ENCODE measurements around the gene KCNQ5.

The KCNQ5 gene

DNA sequence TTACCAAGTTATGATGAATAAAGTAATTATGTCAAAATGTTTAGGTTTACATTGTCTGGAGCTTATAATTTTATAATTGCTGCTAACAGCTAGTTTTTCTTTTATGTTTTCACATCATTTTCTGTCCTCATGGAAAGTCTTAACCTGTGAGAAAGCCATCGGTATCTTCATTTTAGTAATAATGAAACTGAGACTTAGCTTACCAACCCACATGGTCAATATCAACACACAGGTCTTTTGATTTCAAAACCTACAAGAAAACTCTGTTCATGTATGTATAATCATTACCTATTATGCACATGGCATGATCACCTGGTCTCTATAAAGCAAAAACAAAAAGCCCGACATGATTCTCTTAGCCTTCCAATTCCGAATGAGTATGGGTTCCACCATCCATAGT, 61.9 kb downstream of the KCNQ5 start:
- DNase-seq: no peak

DNA sequence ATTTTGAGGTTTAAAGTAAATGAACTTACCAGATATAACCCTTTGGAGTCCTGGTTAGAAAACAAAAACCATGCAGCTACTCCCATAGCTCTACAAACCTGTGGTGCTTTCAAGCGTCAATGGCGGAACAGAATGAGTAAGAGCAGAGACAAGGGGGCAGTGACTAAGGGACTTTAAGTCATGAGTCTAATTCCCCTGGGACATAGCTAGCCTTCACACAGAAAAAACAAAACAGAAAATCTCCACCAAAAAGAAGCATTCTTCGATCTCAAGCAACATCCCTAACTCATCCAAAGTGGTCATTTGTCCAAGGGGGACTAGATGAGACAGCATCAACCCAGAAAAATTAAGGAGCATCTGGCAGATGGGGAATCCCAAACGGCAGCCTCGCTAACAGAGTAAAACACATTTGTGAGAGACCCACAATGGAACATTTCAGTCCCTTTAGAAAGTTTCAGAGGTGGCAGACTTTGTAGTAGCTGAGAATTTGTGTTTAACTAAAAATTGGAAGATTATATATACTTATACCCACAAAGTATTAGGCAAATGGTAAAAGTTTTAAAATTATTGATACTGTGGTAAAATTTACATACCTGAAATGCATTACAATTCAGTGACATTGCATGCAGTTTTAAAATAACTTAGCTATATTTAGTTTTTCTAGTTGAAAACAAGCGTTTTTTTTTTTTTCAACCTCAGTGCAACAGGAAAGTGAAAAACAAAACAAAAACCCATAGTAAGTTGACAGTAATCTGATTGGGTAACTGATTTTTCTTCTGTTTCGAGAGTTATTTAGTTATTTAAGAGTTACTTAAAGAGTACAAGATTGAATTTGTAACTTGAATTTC, 67.5 kb downstream of the KCNQ5 start:
- no peak for DNase-seq

- DNase-seq: no peak
Observed at GRCh38 chr6:72691249-72691648, 69.4 kb downstream of the KCNQ5 start.

GRCh38 chr6:72696055-72696454, 74.2 kb downstream of the KCNQ5 start:
- no peak for DNase-seq

- no peak for DNase-seq
Observed at GRCh38 chr6:72699159-72699558, 77.3 kb downstream of the KCNQ5 start.

DNA sequence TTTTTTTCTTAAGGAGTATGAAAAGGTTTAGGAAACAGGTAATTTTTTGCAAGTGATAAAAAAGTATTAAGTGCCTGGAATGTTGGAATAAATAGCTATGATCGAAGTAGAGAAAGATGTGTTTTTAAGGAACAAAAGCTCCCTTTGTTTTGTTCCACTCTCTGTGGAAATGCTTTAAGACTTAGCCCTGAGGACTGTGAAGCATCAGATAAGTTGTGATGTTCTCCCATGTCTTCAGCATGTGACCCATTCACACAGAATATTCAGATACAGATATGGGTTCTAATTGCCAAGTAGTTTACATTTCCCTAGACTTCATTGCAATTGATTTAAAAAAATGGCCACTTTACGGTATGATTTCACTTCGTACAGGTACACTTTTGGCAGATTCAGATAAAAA, 80.6 kb downstream of the KCNQ5 start:
- no peak for DNase-seq

DNA sequence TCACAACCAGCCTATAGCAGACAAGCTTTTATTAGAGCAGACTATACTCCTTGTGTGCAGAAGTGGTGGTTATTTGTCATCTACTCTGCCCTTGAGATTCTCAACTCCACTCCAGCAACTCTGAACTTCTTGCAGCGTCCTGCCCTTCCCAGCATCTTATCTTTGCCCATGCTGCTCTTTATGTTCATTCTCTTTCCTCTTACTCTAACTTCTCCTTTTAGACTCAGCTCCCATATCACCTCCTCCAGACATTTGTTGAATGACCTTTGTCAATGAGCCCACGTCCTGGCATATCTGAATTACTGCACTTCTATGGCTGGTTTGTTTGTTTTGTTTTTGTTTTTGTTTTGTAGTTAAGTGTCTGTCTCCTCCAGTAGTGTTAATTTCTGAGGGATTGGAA, 81.2 kb downstream of the KCNQ5 start:
- DNase-seq: no peak

- no peak for DNase-seq
Observed at GRCh38 chr6:72704979-72705378, 83.1 kb downstream of the KCNQ5 start.

DNA sequence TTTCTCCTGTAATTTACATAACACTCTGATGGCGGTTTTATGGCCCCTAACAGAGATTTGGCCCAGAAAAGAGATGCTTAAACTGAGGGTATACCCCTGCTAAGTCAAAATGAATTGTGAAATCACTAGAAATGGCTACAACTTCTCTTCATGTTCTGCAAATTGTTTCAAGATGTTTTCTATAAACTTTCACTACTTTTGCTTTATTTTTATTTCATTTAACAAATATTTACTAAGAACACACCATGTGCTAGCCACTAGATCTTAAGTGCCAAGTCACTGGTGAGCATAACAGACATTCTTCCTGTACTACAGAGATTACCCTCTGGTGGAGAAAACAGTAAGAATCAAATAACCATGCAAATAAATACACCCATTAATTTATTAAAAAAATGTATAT, 87.6 kb downstream of the KCNQ5 start:
- DNase-seq: no peak

- DNase-seq: no peak
Observed at GRCh38 chr6:72711731-72712130, 89.9 kb downstream of the KCNQ5 start.

DNA sequence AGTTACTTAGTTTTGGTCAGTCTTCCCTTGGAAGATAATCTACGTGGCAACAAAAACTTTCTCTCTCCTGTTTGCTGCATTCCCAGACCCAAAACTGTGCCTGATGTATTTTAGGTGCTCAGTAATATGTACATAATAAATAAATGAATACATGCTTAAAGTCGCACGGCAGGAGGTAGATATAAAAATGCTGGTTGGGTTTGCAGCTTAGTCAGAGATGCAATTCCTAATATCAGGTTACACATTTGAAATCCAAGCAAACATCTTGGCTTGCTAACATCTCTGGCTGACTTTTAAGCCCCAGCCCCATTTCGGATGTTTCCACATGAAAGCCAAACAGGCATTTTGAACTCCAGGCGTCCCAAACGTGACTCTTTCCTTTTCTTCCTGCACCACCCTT, 91.0 kb downstream of the KCNQ5 start:
- DNase-seq: no peak

DNA sequence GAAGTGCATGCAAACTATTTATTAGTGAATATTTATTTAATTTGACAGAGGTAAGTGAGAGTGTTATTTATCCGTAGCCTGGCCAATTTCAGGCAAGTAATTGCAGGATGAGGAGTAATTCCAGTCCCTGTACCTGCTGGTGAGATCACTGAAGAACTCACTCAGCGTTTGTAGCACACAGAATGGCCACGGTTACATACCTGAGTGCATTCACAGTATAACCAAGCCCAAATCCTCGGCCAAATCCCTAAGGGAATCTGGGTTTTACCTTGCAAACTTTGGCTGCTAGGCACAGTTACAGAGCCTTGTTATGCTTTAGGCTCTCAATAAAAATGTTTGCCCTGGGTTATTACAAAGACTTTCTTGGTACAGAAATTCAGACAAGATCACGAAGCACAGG, 93.3 kb downstream of the KCNQ5 start:
- DNase-seq: no peak

- DNase-seq: no peak
Observed at GRCh38 chr6:72716916-72717315, 95.1 kb downstream of the KCNQ5 start.

- DNase-seq: no peak
Observed at GRCh38 chr6:72720464-72720863, 98.6 kb downstream of the KCNQ5 start.

DNA sequence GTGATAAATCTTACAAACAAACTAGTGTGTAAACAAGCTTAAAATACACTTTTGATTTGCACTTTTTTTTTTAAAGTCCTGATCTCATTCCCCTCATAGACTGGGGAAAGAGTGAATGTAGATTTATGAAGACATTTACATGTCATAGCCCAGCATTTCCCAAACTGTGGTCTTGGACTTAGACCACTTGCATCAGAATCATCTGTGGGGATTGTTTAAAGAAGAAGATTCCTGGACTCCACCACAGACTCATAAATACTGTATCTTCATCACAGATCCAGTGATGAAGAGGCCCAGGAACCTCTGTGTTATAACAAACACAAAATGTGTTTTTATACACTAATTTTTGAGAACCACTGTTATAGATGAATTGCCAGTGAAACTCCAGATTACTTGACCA, 99.5 kb downstream of the KCNQ5 start:
- DNase-seq: no peak

DNA sequence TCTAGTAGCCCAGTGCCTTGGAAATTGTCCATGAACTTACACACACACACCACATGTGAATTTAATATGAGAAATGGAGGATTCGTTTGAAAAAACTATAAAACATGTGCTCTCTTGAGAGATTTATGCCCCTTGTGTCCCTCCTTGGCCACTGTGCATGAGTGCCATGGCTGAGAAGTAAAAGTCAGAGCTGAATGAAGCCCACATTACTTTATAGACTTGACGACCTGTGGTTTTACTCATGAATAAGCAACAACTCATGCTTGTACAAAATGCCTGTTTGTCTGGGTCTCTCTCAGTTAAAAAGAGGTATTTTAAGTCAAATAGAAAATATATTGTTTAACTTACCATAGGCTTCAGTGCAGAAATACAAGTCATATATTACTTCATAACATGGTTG, 102.7 kb downstream of the KCNQ5 start:
- DNase-seq: no peak

DNA sequence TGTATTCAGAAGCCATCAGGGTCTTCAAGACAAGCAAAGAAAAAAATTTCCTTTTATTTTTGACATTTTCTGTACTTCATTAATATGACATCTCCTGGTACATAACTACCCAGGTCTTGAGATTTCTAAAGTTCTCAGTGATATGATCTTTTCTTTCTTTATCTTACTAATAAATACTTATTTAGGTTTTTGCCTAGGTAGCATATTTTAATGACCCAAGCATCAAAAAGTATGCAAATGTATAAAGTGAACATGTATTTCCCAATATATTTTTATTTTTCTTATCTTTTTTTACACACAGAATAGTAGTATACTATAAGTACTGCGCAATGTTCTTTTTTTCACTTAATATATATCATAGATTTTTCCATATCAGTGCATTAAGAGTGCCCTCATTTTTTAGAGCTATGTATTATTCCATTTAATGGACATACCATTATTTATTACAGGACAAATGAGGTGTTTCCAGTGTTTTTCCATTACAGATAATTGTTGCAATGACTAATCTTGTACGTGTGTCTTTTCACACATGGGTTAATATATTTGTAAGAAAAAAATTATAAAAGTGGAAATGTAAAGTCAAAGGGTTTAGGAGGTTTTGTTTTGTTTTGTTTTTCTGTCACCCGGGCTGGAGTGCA, 107.0 kb downstream of the KCNQ5 start:
- DNase-seq: no peak

DNA sequence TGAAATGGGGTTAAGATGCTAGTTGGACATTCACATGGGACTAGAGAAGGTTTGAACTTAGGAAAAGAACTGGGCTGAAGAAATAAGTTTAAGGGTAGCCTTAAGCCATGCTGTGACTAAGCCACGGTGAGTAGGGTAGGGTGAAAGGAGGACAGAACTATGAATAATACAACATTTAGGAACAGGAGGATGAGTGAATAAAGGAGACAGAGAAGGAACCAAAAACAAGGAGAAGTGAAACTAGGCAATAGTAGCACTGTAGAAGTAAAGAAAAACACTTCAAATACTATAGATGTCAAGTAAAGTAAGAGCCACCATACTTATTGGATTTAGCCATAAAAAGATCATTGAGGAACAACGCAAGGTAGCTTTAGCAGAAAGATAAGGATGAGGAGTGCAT, 111.2 kb downstream of the KCNQ5 start:
- no peak for DNase-seq

- DNase-seq: no peak
Observed at GRCh38 chr6:72738091-72738490, 116.2 kb downstream of the KCNQ5 start.

- DNase-seq: no peak
Observed at GRCh38 chr6:72739368-72739779, 117.5 kb downstream of the KCNQ5 start.

GRCh38 chr6:72740135-72740534, 118.3 kb downstream of the KCNQ5 start:
- no peak for DNase-seq

DNA sequence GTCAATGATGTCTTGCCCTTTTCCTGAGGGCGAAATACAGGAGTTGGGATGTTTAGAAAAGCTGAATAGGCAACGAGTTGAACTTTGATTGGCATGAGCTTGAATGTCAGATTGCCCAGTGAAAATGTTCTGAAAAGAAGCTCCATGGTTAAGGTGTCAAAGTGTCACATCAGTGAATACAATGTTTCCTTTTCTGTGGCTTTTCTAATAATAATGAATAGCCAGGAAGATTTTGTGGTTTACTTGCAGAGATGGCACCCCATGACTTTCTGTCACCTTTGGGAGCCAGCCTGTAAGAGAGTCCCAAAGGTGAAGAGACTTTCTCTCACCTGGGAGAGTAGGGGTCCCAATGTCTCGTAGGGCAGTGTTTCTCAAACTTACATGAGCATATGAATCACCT, 119.2 kb downstream of the KCNQ5 start:
- no peak for DNase-seq

DNA sequence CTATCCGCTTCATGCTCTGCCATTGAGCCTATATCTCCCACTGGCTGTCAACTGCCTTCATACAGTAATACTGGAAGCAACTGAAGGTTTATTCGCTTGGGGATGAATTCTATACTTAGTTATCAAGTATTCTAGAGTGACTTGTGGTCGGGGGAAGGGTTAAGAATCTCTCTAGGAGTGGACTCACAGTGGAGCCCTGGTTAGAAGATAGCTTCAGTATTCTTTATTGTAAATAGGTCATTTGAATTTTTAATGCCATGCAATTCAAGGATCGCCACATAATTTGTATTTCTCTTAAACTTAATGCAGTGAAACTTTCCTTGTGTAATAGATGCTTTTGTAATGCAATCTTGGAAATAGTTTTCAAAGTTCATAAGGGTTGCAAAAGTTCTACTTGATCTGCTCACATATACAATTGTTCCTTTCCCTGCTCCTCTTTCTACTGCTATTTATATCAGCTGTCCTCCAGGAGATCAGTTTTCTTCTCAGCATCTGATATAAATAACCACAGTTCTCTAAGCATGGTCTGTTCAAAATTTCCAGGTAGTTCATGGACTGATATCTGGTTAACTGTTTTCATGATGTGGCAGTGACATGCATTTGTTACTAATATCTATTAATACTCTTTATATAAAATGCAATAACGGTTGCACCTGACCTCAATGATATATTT, 120.3 kb downstream of the KCNQ5 start:
- DNase-seq: no peak

DNA sequence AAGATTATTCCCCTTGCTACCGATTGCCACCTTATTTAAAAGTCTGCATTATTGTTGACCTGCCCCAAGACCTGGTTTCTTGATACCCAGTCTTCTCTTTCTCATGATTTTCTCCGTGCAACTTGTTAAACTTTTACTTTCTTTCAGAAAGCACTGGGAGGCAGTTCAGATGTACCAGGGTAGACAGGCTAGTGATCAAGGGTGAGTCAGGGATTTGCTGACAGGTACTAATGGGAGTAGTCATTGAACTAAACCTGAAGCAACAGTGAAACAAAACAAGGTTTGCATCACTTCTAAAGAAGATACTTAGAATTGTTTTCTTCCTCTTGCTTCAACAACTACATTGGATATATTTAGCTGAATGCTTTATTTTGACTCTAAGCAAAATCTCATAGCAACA, 124.4 kb downstream of the KCNQ5 start:
- no peak for DNase-seq
